Testis (tissue), 2 donors: ENCODE data around the gene GP1BA.

Experiments used
- POLR2A ChIP-seq: fragments of 450-650 bp; IDR thresholded peaks from one replicate; pipeline ENCODE4 v1.6.1; 2017; ENCODE audit warnings: antibody characterized with exemption, mild to moderate bottlenecking, moderate library complexity
- TF ChIP-seq, protein P1 (sequence below), 3 experiments: fragments of 450-650 bp in 2 of 3; fragments of 200-600 bp in 1 of 3; sonication (generic) in 1 of 3; IDR thresholded peaks; one replicate each; pipeline ENCODE4 v1.5.1; 2016 to 2019; ENCODE audit warnings: antibody characterized with exemption in 3 of 3, mild to moderate bottlenecking in 2 of 3, moderate library complexity in 1 of 3

DNA sequence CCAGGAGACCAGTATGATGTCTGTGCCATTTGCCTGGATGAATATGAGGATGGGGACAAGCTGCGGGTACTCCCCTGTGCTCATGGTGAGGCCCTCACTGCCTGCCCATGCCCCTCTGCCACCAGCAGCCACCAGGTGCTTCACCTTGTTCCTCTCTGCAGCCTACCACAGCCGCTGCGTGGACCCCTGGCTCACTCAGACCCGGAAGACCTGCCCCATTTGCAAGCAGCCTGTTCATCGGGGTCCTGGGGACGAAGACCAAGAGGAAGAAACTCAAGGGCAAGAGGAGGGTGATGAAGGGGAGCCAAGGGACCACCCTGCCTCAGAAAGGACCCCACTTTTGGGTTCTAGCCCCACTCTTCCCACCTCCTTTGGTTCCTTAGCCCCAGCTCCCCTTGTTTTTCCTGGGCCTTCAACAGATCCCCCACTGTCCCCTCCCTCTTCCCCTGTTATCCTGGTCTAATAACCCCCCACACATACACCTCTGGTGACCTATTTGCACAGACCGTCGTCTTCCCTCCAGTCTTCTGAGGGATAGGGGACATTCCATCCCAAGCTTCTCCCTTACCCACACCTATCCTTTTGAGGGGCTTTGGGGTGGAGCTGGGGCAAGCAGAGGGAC is 12.6 kb downstream of the GP1BA start:
- TF ChIP-seq, protein P1, sequence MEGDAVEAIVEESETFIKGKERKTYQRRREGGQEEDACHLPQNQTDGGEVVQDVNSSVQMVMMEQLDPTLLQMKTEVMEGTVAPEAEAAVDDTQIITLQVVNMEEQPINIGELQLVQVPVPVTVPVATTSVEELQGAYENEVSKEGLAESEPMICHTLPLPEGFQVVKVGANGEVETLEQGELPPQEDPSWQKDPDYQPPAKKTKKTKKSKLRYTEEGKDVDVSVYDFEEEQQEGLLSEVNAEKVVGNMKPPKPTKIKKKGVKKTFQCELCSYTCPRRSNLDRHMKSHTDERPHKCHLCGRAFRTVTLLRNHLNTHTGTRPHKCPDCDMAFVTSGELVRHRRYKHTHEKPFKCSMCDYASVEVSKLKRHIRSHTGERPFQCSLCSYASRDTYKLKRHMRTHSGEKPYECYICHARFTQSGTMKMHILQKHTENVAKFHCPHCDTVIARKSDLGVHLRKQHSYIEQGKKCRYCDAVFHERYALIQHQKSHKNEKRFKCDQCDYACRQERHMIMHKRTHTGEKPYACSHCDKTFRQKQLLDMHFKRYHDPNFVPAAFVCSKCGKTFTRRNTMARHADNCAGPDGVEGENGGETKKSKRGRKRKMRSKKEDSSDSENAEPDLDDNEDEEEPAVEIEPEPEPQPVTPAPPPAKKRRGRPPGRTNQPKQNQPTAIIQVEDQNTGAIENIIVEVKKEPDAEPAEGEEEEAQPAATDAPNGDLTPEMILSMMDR (IDR thresholded peaks at IDR 0.05): no peak
- TF ChIP-seq POLR2A: no peak
